HepG2 (cell line): ENCODE data around the gene ST3GAL2. TPM values are rescaled to one million over a fixed set of nuclear protein-coding genes. Genes with fewer than 3 reads are reported as not detected.

Experiments used
- BCL6 ChIP-seq: IDR thresholded peaks from 2 replicates; pipeline ENCODE4 v1.6.1; 2016; ENCODE audit warnings: missing genetic modification reagents, missing compliant biosample characterization
- CHCHD3 ChIP-seq: sonication (generic); formaldehyde crosslinking; IDR thresholded peaks from 2 replicates; pipeline ENCODE4 v1.8.0; 2022; ENCODE audit warnings: mild to moderate bottlenecking, missing genetic modification reagents, moderate library complexity
- E2F2 ChIP-seq: sonication (generic); formaldehyde crosslinking; IDR thresholded peaks from 2 replicates; pipeline ENCODE4 v1.4.0; 2020; ENCODE audit warnings: missing genetic modification reagents, borderline replicate concordance
- EP300 ChIP-seq, 3 experiments: sonication (generic) in 1 of 3; formaldehyde crosslinking in 1 of 3; IDR thresholded peaks; 2 replicates each; pipeline versions ENCODE4 v1.5.1 to v1.6.1; 2011 to 2020; ENCODE audit warnings: low read depth in 2 of 3, low read length in 2 of 3, borderline replicate concordance in 1 of 3, improper control_type of control experiment in 1 of 3, mild to moderate bottlenecking in 1 of 3, missing genetic modification reagents in 1 of 3, moderate library complexity in 1 of 3
- FOXK1 ChIP-seq: sonication (generic); formaldehyde crosslinking; IDR thresholded peaks from 2 replicates; pipeline ENCODE4 v1.4.0; 2020; ENCODE audit warnings: low read depth, missing genetic modification reagents, borderline replicate concordance
- IRF9 ChIP-seq: sonication (generic); formaldehyde crosslinking; IDR thresholded peaks from 2 replicates; pipeline ENCODE4 v1.8.0; 2022; ENCODE audit warnings: missing genetic modification reagents, mild to moderate bottlenecking, borderline replicate concordance
- KLF13 ChIP-seq: sonication (generic); formaldehyde crosslinking; IDR thresholded peaks from 2 replicates; pipeline ENCODE4 v1.4.0; 2020; ENCODE audit warnings: mild to moderate bottlenecking, missing genetic modification reagents
- RFX3 ChIP-seq: IDR thresholded peaks from 2 replicates; pipeline ENCODE4 v1.6.1; 2016; ENCODE audit warnings: missing biosample characterization, missing genetic modification reagents
- THAP8 ChIP-seq: sonication (generic); formaldehyde crosslinking; IDR thresholded peaks from 2 replicates; pipeline ENCODE4 v1.5.1; 2020; ENCODE audit warnings: missing genetic modification reagents, mild to moderate bottlenecking, borderline replicate concordance
- ZBTB44 ChIP-seq: sonication (generic); formaldehyde crosslinking; IDR thresholded peaks from 2 replicates; pipeline ENCODE4 v1.4.0; 2020; ENCODE audit warnings: missing genetic modification reagents
- ZNF441 ChIP-seq: sonication (generic); formaldehyde crosslinking; IDR thresholded peaks from 2 replicates; pipeline ENCODE4 v1.7.0; 2021; ENCODE audit warnings: missing genetic modification reagents, borderline replicate concordance
- ZNF501 ChIP-seq: sonication (generic); formaldehyde crosslinking; IDR thresholded peaks from 2 replicates; pipeline ENCODE4 v1.5.1; 2020; ENCODE audit warnings: mild to moderate bottlenecking, moderate library complexity, missing genetic modification reagents
- polyA plus RNA-seq, 8 experiments: library from polyadenylated mRNA; depleted of rRNA in 3 of 8; stranded (reverse) in 7 of 8; unstranded in 1 of 8; fragments of >200 nt; fragmentation: Illumina TruSeq in 4 of 8; extraction: Trizol in 4 of 8; gene quantifications; 2 replicates each; pipeline versions ENCODE4 v1.2.1 to v1.2.3, GENCODE V29; 2011 to 2016; ENCODE audit warnings: low read depth in 4 of 8, missing spikeins in 1 of 8, mixed read lengths in 1 of 8; ENCODE audit not compliant: insufficient read depth in 1 of 8
- total RNA-seq, 5 experiments: library from RNA; depleted of rRNA; stranded (reverse); fragments of >200 nt; fragmentation: Illumina TruSeq; extraction: Trizol; gene quantifications; 2 replicates each; pipeline ENCODE4 v1.2.3, GENCODE V29; 2016; ENCODE audit warnings: low read depth in 1 of 5
- TF ChIP-seq, protein P1 (sequence below): sonication (generic); formaldehyde crosslinking; IDR thresholded peaks from 2 replicates; pipeline ENCODE4 v1.5.1; 2020; ENCODE audit warnings: mild to moderate bottlenecking, moderate library complexity, missing genetic modification reagents
- TF ChIP-seq, protein P2 (sequence below): sonication (generic); formaldehyde crosslinking; IDR thresholded peaks from 2 replicates; pipeline ENCODE4 v1.8.1; 2023; ENCODE audit warnings: mild to moderate bottlenecking, moderate library complexity, missing genetic modification reagents
- TF ChIP-seq, protein P3 (sequence below): sonication (generic); formaldehyde crosslinking; IDR thresholded peaks from 2 replicates; pipeline ENCODE4 v1.9.0; 2021; ENCODE audit warnings: missing genetic modification reagents, mild to moderate bottlenecking, borderline replicate concordance

The ST3GAL2 gene
- total and polyA plus RNA-seq, 2 of the 13 experiments (the other 11 are each of a cell fraction or from before 2014, with no cell fraction given), result 16.3 to 24.9 TPM

- TF ChIP-seq, protein P1, sequence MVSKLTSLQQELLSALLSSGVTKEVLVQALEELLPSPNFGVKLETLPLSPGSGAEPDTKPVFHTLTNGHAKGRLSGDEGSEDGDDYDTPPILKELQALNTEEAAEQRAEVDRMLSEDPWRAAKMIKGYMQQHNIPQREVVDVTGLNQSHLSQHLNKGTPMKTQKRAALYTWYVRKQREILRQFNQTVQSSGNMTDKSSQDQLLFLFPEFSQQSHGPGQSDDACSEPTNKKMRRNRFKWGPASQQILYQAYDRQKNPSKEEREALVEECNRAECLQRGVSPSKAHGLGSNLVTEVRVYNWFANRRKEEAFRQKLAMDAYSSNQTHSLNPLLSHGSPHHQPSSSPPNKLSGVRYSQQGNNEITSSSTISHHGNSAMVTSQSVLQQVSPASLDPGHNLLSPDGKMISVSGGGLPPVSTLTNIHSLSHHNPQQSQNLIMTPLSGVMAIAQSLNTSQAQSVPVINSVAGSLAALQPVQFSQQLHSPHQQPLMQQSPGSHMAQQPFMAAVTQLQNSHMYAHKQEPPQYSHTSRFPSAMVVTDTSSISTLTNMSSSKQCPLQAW, result 0 out of 2 replicates have a peak, but pooled peaks have one; percentile 43
- no peak for TF ChIP-seq IRF9 (CRISPR knock-in tag)
- no peak for TF ChIP-seq BCL6 (CRISPR knock-in tag)
- TF ChIP-seq RFX3 (CRISPR knock-in tag), result no peak
- TF ChIP-seq, protein P2, sequence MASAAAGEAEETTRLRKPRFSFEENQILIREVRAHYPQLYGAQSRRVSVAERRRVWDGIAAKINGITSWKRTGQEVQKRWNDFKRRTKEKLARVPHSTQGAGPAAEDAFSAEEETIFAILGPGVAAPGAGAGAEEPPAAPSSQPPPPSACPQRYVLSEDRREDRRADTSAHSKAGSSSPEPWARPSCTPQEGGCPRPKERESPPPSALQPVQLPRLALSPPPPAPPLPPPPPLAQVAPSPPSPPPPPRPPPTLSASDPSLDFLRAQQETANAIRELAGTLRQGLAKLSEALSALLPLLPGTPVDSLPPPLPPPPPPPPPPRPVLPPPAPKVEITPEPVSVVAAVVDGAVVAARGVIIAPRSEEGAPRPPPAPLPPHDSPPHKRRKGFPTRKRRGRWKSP (CRISPR knock-in tag), result no peak
- TF ChIP-seq, protein P3, sequence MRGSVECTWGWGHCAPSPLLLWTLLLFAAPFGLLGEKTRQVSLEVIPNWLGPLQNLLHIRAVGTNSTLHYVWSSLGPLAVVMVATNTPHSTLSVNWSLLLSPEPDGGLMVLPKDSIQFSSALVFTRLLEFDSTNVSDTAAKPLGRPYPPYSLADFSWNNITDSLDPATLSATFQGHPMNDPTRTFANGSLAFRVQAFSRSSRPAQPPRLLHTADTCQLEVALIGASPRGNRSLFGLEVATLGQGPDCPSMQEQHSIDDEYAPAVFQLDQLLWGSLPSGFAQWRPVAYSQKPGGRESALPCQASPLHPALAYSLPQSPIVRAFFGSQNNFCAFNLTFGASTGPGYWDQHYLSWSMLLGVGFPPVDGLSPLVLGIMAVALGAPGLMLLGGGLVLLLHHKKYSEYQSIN (CRISPR knock-in tag), result no peak
- no peak for TF ChIP-seq ZBTB44 (CRISPR knock-in tag)
- TF ChIP-seq ZNF441 (CRISPR knock-in tag), result no peak
- peak; percentile 71 for TF ChIP-seq ZNF501
- no peak for TF ChIP-seq E2F2 (CRISPR knock-in tag)
- no peak for TF ChIP-seq THAP8 (CRISPR knock-in tag)
- 0 out of 2 replicates have a peak, but pooled peaks have one; percentile 32 for TF ChIP-seq KLF13 (CRISPR knock-in tag)
- no peak for TF ChIP-seq CHCHD3 (CRISPR knock-in tag)
- no peak for TF ChIP-seq EP300 (IDR thresholded peaks at IDR 0.05; ENCODE audit: low read depth in 2 of 2, low read length in 2 of 2)
- TF ChIP-seq EP300 (CRISPR knock-in tag; IDR thresholded peaks at IDR 0.05; ENCODE audit: borderline replicate concordance), result no peak
- TF ChIP-seq FOXK1 (CRISPR knock-in tag), result no peak
Observed at GRCh38 chr16:70430667-70431536, 8.0 kb downstream of the ST3GAL2 start (continued).
